CD4-positive, CD25-positive, alpha-beta regulatory T cell (primary cell): ENCODE results near the gene LAMC2. TPM values are rescaled to one million over a fixed set of nuclear protein-coding genes. Genes with fewer than 3 reads are reported as not detected.

Source experiments
- ATAC-seq, 2 donors: fragments of 150-1000 bp; cut with Tn5 transposase; one replicate each; pipeline ENCODE4 v1.10.0; 2021; ENCODE audit warnings: low read depth in 2 of 2, moderate number of reproducible peaks in 2 of 2, moderate library complexity in 1 of 2
- DNase-seq, 3 donors: peaks; one replicate each; pipeline versions ENCODE4 v3.0.0 to v3.0.0-alpha.2; 2012 to 2022; ENCODE audit warnings: mixed read lengths in 1 of 3
- H3K27ac ChIP-seq: one replicate; pipeline ENCODE4 v1.7.0; 2013; ENCODE audit warnings: mild to moderate bottlenecking, low read length; ENCODE audit not compliant: insufficient read depth, poor library complexity, severe bottlenecking
- H3K27me3 ChIP-seq: one replicate; pipeline ENCODE4 v1.7.0; 2013; ENCODE audit warnings: low read length; ENCODE audit not compliant: control insufficient read depth, insufficient read depth
- H3K36me3 ChIP-seq: one replicate; pipeline ENCODE4 v1.7.0; 2013; ENCODE audit warnings: mild to moderate bottlenecking, low read length, moderate library complexity; ENCODE audit not compliant: control insufficient read depth, insufficient read depth
- H3K4me1 ChIP-seq: 2 replicates; pipeline ENCODE4 v1.7.0; 2013; ENCODE audit warnings: mild to moderate bottlenecking, low read length; ENCODE audit not compliant: insufficient read depth, control insufficient read depth, poor library complexity, severe bottlenecking
- H3K4me3 ChIP-seq: one replicate; pipeline ENCODE4 v1.7.0; 2013; ENCODE audit warnings: low read depth, mild to moderate bottlenecking, low read length, moderate library complexity
- H3K9me3 ChIP-seq, 2 experiments: 1 replicate in 1 of 2; 2 replicates in 1 of 2; pipeline ENCODE4 v1.7.0; 2013; ENCODE audit warnings: low read length in 2 of 2, mild to moderate bottlenecking in 1 of 2, moderate library complexity in 1 of 2; ENCODE audit not compliant: control insufficient read depth in 2 of 2
- H3K27ac Mint-ChIP-seq, 3 donors: one replicate each; pipeline ENCODE4 v1.8.0; 2020 to 2022; ENCODE audit warnings: mild to moderate bottlenecking in 3 of 3, mixed read lengths in 3 of 3, moderate library complexity in 2 of 3
- H3K27me3 Mint-ChIP-seq: one replicate; pipeline ENCODE4 v1.8.0; 2022; ENCODE audit warnings: mild to moderate bottlenecking, mixed read lengths
- H3K36me3 Mint-ChIP-seq: one replicate; pipeline ENCODE4 v1.8.0; 2020; ENCODE audit warnings: mixed read lengths
- H3K4me1 Mint-ChIP-seq, 4 donors: one replicate each; pipeline ENCODE4 v1.8.0; 2020 to 2022; ENCODE audit warnings: mixed read lengths in 4 of 4, mild to moderate bottlenecking in 1 of 4
- H3K4me3 Mint-ChIP-seq, 4 donors: one replicate each; pipeline ENCODE4 v1.8.0; 2020 to 2022; ENCODE audit warnings: mild to moderate bottlenecking in 4 of 4, mixed read lengths in 4 of 4, moderate library complexity in 3 of 4
- H3K9me3 Mint-ChIP-seq, 7 donors: one replicate each; pipeline ENCODE4 v1.8.0; 2020 to 2022; ENCODE audit warnings: mixed read lengths in 7 of 7, mild to moderate bottlenecking in 3 of 7, moderate library complexity in 2 of 7
- polyA plus RNA-seq, 4 donors: library from polyadenylated mRNA; unstranded; fragments of 300-500 nt; fragmentation: Illumina TruSeq; gene quantifications; one replicate each; pipeline ENCODE4 v1.2.3, GENCODE V29; 2021
- total RNA-seq: library from RNA; stranded (reverse); gene quantifications from one replicate; pipeline ENCODE4 v1.2.3, GENCODE V29; 2022

The LAMC2 gene
- total and polyA plus RNA-seq, 5 donors from 2014 or later = not detected

DNA sequence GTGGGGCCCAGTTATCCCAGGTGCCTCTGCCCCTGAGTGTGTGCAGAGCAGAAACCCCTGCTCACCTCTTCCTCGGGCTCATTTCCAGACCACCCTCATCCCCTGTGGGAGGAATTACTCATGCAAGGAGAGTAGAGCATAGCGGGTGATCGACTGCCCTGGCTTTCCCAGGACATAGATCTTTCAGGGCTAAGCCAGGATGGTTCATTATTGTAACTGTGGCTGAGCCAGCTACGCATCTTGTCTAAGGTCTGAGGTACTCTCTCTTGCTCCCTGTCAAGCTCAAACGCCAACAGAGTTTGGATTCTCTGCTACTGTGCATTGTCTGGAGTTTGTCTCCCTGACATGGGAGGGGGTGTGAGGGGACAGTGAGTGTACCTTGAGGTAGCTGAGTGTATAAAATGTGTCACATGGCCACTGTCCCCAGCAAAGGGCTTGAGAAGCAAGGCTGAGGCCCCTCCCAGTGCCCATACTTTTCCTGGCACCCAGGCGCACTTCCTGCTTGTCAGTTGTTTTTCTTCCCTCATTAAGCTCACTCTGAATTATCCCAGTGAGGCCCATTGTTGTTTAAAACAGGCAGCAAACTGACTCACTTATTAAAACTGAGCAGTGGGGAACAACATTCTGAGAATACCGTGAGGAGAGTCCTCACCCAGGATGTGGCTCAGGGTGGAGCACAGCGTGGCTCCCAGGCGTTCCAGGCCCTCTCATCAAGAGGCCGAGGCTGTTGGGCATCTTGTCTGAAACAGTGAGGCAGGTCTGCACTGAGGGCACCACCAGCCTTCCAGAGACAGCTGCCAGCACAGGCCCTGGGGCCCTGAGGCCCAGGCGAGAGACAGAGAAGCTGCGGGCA, 92.9 kb downstream of the LAMC2 start:
- DNase-seq = peak in 1 of 3 donors; percentile 18
- H3K36me3 ChIP-seq = no peaks in the 10 kb centered on the region
- Mint-ChIP-seq H3K4me1 (no peaks in the 10 kb centered on the region), H3K4me3 (no peak overlapping the region), H3K27ac (peak overlapping the region in 1 of 3 donors; percentile 30), H3K9me3 (no peaks in the 10 kb centered on the region), H3K27me3 (no peaks in the 10 kb centered on the region), H3K36me3 (no peaks in the 10 kb centered on the region)
- no peak for ATAC-seq
- H3K27me3 ChIP-seq = no peaks in the 10 kb centered on the region
- no peak overlapping the region for H3K4me3 ChIP-seq
- no peaks in the 10 kb centered on the region for H3K4me1 ChIP-seq
- H3K9me3 ChIP-seq = no peaks in the 10 kb centered on the region
- H3K27ac ChIP-seq = no peak overlapping the region

DNA sequence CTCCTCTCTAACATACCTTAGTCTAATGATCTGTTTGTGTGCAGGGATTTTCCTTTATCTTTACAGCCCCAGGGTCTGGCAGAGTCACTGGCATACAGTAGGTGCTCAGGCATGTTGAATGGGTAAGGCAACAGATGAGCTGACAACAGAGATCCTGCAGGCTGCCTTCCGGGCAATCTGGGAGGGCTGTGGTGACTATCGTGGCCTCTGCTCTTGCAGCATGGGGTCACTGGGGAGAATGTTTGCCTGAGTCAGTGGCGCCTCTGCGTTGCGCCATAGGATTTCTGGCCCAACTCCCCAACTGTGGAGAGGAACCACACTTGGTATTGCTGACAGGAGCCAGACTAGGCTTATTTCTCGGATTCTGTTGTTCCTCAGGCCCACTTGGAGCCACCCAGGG, 93.8 kb downstream of the LAMC2 start:
- no peaks in the 10 kb centered on the region for H3K36me3 Mint-ChIP-seq
- no peaks in the 10 kb centered on the region for H3K27me3 ChIP-seq
- no peaks in the 10 kb centered on the region for H3K9me3 ChIP-seq
- H3K4me3 ChIP-seq = no peak overlapping the region
- no peaks in the 10 kb centered on the region for H3K4me1 Mint-ChIP-seq
- no peak overlapping the region for H3K27ac ChIP-seq
- peak overlapping the region in 1 of 3 donors; percentile 82 for H3K27ac Mint-ChIP-seq
- H3K27me3 Mint-ChIP-seq = no peaks in the 10 kb centered on the region
- ATAC-seq (no peak), DNase-seq (no peak)
- no peaks in the 10 kb centered on the region for H3K36me3 ChIP-seq
- no peaks in the 10 kb centered on the region for H3K9me3 Mint-ChIP-seq
- H3K4me1 ChIP-seq = no peaks in the 10 kb centered on the region
- H3K4me3 Mint-ChIP-seq = no peak overlapping the region

DNA sequence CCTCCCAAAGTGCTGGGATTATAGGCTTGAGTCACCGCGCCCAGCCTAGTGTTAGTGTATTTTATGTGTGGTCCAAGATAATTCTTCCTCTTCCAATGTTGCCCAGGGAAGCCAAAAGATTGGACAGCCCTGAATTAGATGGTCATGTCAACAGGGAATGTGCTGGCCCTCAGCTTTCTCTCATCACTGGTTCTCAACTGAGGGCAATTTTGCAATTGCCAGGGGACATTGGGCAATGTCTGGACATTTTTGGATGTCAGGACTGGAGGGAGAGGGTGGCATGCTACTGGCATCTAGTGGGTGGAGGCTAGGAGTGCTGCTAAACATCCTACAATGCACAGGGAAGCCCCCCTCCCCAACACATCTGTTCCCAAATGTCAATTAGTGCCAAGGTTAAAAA, 95.0 kb downstream of the LAMC2 start:
- Histone ChIP-seq H3K27me3 (no peaks in the 10 kb centered on the region), H3K4me1 (no peaks in the 10 kb centered on the region), H3K36me3 (no peaks in the 10 kb centered on the region), H3K27ac (no peak overlapping the region), H3K4me3 (no peak overlapping the region), H3K9me3 (no peaks in the 10 kb centered on the region)
- Mint-ChIP-seq H3K4me3 (no peak overlapping the region), H3K4me1 (no peaks in the 10 kb centered on the region), H3K27me3 (no peaks in the 10 kb centered on the region), H3K36me3 (no peaks in the 10 kb centered on the region), H3K9me3 (no peaks in the 10 kb centered on the region), H3K27ac (no peak overlapping the region)
- ATAC-seq (no peak), DNase-seq (no peak)

DNA sequence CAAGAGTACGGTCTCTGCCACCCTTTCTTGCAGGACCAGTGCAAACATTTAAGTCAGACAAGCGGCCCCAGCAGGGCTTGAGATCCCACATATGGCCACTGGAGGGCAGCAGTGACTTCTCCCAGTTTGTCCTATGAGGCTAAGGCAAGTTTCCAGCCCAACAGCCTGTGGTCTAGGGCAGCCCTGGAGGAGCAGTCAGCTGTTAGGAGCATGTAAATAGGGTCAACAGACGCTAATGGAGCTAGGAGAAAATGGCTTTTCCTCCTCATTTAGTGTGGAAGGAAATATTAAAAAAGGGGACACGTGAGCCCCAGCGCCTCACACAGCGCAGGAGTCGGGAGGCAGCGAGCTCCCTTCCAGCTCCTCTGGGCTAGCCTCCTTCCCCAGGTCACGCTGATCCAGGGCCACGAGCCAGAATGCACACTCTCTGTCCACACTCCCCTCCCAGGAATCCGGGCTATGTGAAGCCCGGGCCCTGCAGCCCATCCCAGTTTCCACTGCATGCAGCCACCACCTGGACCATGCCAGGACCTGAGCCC, 95.6 kb downstream of the LAMC2 start:
- H3K27ac Mint-ChIP-seq = no peak overlapping the region
- Histone ChIP-seq H3K36me3 (no peaks in the 10 kb centered on the region), H3K4me1 (no peaks in the 10 kb centered on the region), H3K9me3 (no peaks in the 10 kb centered on the region), H3K4me3 (no peak overlapping the region), H3K27ac (no peak overlapping the region), H3K27me3 (no peaks in the 10 kb centered on the region)
- H3K36me3 Mint-ChIP-seq = no peaks in the 10 kb centered on the region
- H3K4me1 Mint-ChIP-seq = no peaks in the 10 kb centered on the region
- H3K9me3 Mint-ChIP-seq = no peaks in the 10 kb centered on the region
- no peaks in the 10 kb centered on the region for H3K27me3 Mint-ChIP-seq
- peak; percentile 23 to 80 (median 40) for DNase-seq
- no peak overlapping the region for H3K4me3 Mint-ChIP-seq
- ATAC-seq = peak; percentile 54 to 60

DNA sequence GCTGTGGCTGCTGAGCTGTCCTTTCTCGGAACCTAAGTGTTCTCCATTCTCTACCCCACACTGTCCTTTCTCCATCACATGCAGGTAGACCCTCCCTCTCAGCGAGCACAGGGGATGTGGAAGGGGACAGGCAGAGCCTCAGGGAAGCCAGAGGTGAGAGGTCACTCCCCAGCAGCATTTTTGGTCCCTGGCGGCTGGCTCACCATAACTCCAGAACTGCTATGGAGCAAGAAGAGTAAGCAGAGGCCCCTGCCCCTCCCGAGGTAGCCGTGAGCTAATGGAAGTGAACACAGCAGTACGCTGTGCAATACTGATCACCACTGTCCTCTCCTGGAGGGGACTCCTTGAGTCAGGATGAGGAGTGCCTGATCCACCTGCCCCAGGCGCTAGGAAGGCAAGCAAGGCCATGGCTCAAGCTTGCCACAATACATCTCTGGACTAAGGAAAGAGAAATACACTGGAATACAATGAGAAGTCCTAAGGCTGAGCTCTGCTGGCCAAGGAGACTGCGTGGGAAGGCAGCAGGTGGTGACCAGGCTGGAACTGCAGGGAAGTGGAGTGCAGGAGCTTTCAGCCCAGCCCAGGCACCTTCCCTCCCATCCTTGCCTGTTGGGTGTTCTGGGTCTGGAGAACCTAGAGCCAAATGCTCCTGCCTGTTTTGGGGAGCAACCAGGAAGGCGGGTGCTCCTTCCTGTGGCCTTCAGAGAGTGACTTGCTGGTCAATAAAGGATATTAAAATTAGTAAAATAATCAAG, 96.2 kb downstream of the LAMC2 start:
- Mint-ChIP-seq H3K4me1 (no peaks in the 10 kb centered on the region), H3K27me3 (no peaks in the 10 kb centered on the region), H3K36me3 (no peaks in the 10 kb centered on the region), H3K27ac (no peak overlapping the region), H3K9me3 (no peaks in the 10 kb centered on the region), H3K4me3 (no peak overlapping the region)
- H3K9me3 ChIP-seq = no peaks in the 10 kb centered on the region
- H3K4me1 ChIP-seq = no peaks in the 10 kb centered on the region
- no peak for ATAC-seq
- DNase-seq = no peak
- no peak overlapping the region for H3K27ac ChIP-seq
- H3K27me3 ChIP-seq = no peaks in the 10 kb centered on the region
- H3K4me3 ChIP-seq = no peak overlapping the region
- H3K36me3 ChIP-seq = no peaks in the 10 kb centered on the region

DNA sequence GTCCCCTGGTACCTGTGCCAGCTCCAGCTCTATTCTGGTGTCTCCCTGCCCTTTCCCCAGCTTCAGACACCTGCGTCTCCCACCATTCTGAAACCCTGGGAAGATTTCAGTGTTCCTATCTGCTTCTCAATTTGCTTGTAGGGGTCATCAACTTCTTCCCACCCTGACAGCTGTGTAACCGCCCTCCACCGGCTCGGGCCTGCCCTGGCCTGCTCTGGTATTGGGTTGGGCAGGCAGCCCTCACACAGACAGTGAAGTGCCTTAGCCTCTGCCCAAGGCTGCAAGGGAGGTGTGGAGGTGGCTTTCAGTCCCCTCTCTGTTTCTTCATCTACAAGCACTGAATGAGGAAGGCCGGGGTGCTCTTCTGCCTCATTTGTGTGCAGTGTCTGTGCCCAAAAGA, 97.2 kb downstream of the LAMC2 start:
- no peaks in the 10 kb centered on the region for H3K27me3 Mint-ChIP-seq
- no peak overlapping the region for H3K27ac ChIP-seq
- no peaks in the 10 kb centered on the region for H3K4me1 ChIP-seq
- H3K27me3 ChIP-seq = no peaks in the 10 kb centered on the region
- H3K4me1 Mint-ChIP-seq = no peaks in the 10 kb centered on the region
- H3K36me3 ChIP-seq = no peaks in the 10 kb centered on the region
- no peaks in the 10 kb centered on the region for H3K9me3 Mint-ChIP-seq
- no peak overlapping the region for H3K4me3 Mint-ChIP-seq
- H3K27ac Mint-ChIP-seq = no peak overlapping the region
- no peaks in the 10 kb centered on the region for H3K36me3 Mint-ChIP-seq
- ATAC-seq (no peak), DNase-seq (no peak)
- H3K9me3 ChIP-seq = no peaks in the 10 kb centered on the region
- no peak overlapping the region for H3K4me3 ChIP-seq

DNA sequence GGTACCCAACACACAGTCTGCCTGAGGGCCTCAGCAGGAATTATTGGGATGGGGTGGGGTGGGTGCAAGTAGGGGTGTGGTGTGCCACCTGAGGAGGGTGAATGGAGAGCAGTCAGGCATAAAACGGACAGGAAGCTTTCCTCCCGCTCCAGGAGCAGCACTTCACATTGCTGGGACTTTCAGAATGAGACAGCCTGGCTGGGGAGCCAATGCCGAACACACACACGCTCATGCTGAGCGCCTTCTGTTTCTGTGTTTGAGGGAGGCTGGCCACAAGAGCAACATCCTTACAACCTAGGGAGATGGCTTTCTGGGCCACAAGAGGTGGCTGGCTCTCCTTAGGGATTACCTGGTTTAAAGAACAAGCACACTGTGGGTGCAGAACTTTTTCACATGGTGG, 98.0 kb downstream of the LAMC2 start:
- Histone ChIP-seq H3K4me3 (no peak overlapping the region), H3K36me3 (no peaks in the 10 kb centered on the region), H3K9me3 (no peaks in the 10 kb centered on the region), H3K27ac (no peak overlapping the region), H3K27me3 (no peaks in the 10 kb centered on the region), H3K4me1 (no peaks in the 10 kb centered on the region)
- Mint-ChIP-seq H3K27me3 (no peaks in the 10 kb centered on the region), H3K4me1 (no peaks in the 10 kb centered on the region), H3K4me3 (no peak overlapping the region), H3K27ac (no peak overlapping the region), H3K36me3 (no peaks in the 10 kb centered on the region), H3K9me3 (peaks cover 0 to 2% (median 0%) of the 10 kb centered on the region in 7 donors)
- no peak for ATAC-seq
- DNase-seq = no peak
